Measurements from ENCODE around the gene FAM193B. TPM values are rescaled to one million over a fixed set of nuclear protein-coding genes. Genes with fewer than 3 reads are reported as not detected.
A peak's percentile ranks its signal among the peaks of the same experiment; 100 is the strongest.

FAM193B gene
- total and polyA plus RNA-seq, 2 donors: 41.7 to 527 TPM

DNA sequence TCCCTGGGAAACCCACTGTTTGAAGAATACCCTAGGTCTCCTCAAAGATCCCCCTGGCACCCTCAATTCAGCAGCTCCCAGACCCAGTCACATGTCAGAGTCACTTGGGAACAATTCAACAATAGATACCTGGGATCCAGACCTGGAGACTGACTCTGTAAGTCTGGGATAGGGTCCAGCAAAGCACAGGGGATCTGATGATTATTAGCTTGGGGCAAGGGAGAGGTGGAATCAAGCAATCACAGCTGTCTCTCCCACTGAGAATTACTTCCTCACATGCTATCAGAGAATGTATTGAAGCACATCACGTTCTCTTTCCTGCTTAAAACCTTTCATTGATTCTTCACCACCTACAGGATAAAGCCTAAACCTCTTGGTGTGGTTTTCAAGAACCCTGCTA, 5.9 kb downstream of the FAM193B start:
- H3K4me1 ChIP-seq (ENCODE audit: control insufficient read depth in 2 of 2, insufficient read depth in 2 of 2, low read length in 2 of 2): peaks cover 8 to 14% of the 10 kb centered on the region in 2 donors
- H3K4me3 ChIP-seq (ENCODE audit: low read length in 2 of 2): no peak overlapping the region
- H3K27me3 ChIP-seq (ENCODE audit: control insufficient read depth in 2 of 2, insufficient read depth in 1 of 2, low read length in 1 of 2): no peaks in the 10 kb centered on the region
- no peak for DNase-seq (ENCODE audit: low read depth in 6 of 9, low spot score in 9 of 9)
- peaks cover 8 to 39% of the 10 kb centered on the region in 2 donors for H3K36me3 ChIP-seq (ENCODE audit: control insufficient read depth in 2 of 2, insufficient read depth in 2 of 2, low read length in 1 of 2)
- no peaks in the 10 kb centered on the region for H3K9me3 ChIP-seq (ENCODE audit: control insufficient read depth in 2 of 2, insufficient read depth in 1 of 2, low read length in 1 of 2)
- no peak overlapping the region for H3K27ac ChIP-seq (ENCODE audit: low read depth in 1 of 2, low read length in 1 of 2)
- 96% methylated on average over 1 of the region's 1 CpG for WGBS

GRCh38 chr5:177547736-177548135, 6.6 kb downstream of the FAM193B start:
- H3K36me3 ChIP-seq (ENCODE audit: control insufficient read depth in 2 of 2, insufficient read depth in 2 of 2, low read length in 1 of 2): peaks cover 8 to 39% of the 10 kb centered on the region in 2 donors
- H3K27me3 ChIP-seq (ENCODE audit: control insufficient read depth in 2 of 2, insufficient read depth in 1 of 2, low read length in 1 of 2): no peaks in the 10 kb centered on the region
- DNase-seq (ENCODE audit: low read depth in 6 of 9, low spot score in 9 of 9): no peak
- WGBS: over 99% methylated on average over 3 of the region's 3 CpGs
- no peak overlapping the region for H3K4me3 ChIP-seq (ENCODE audit: low read length in 2 of 2)
- no peaks in the 10 kb centered on the region for H3K9me3 ChIP-seq (ENCODE audit: control insufficient read depth in 2 of 2, insufficient read depth in 1 of 2, low read length in 1 of 2)
- H3K4me1 ChIP-seq (ENCODE audit: control insufficient read depth in 2 of 2, insufficient read depth in 2 of 2, low read length in 2 of 2): peaks cover under 1 to 6% of the 10 kb centered on the region in 2 donors
- H3K27ac ChIP-seq (ENCODE audit: low read depth in 1 of 2, low read length in 1 of 2): no peak overlapping the region

- Histone ChIP-seq H3K4me3 (ENCODE audit: low read length in 2 of 2) (no peak overlapping the region), H3K9me3 (ENCODE audit: control insufficient read depth in 2 of 2, insufficient read depth in 1 of 2, low read length in 1 of 2) (no peaks in the 10 kb centered on the region), H3K4me1 (ENCODE audit: control insufficient read depth in 2 of 2, insufficient read depth in 2 of 2, low read length in 2 of 2) (peaks cover 0 to 3% of the 10 kb centered on the region in 2 donors), H3K36me3 (ENCODE audit: control insufficient read depth in 2 of 2, insufficient read depth in 2 of 2, low read length in 1 of 2) (peaks cover 3 to 31% of the 10 kb centered on the region in 2 donors), H3K27ac (ENCODE audit: low read depth in 1 of 2, low read length in 1 of 2) (no peak overlapping the region), H3K27me3 (ENCODE audit: control insufficient read depth in 2 of 2, insufficient read depth in 1 of 2, low read length in 1 of 2) (no peaks in the 10 kb centered on the region)
- whole genome bisulfite sequencing: 98% methylated on average over 1 of the region's 1 CpG
- DNase-seq (ENCODE audit: low read depth in 6 of 9, low spot score in 9 of 9): no peak
Measured at GRCh38 chr5:177546258-177546741, 8.1 kb downstream of the FAM193B start.

DNA sequence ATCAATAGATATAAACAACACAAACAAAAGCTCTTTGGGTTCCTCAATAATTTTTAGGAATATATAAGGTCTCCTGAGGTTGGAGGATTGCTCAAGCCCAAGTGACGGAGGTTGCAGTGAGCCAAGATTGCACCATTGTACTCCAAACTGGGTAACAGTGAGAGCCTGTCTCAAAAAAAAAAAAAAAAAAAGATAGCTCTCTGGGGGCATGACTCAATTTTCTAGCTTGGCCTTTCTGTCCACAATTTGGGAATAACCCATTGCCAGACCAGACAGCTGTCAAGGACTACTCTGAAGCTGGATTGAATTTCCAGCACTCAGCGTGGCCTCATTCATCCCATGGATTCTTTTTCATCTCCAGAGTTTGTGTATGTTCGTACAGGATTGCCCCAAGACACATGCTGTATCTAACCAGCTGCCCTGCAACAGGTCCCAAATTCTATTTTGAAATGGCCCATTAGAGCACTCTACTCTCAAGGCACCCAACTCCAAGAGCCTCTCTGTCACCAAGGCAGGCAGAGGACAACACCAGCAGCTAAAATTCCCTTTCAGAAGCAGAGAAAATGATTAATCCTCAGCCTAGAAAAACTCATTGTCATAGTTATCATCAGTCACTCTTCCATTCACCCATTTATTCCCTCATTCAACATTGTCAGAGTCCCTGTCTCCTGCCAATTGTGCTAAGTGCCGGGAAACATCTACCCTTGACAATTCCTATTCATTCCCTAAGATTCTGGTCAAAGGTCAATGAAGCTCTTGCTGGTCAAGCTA, 8.7 kb downstream of the FAM193B start:
- WGBS: 91% methylated on average over 4 of the region's 4 CpGs
- H3K27ac ChIP-seq (ENCODE audit: low read depth in 1 of 2, low read length in 1 of 2): peak overlapping the region in 1 of 2 donors; percentile 56
- peaks cover 0 to 3% of the 10 kb centered on the region in 2 donors for H3K4me1 ChIP-seq (ENCODE audit: control insufficient read depth in 2 of 2, insufficient read depth in 2 of 2, low read length in 2 of 2)
- no peaks in the 10 kb centered on the region for H3K27me3 ChIP-seq (ENCODE audit: control insufficient read depth in 2 of 2, insufficient read depth in 1 of 2, low read length in 1 of 2)
- DNase-seq (ENCODE audit: low read depth in 6 of 9, low spot score in 9 of 9): no peak
- H3K36me3 ChIP-seq (ENCODE audit: control insufficient read depth in 2 of 2, insufficient read depth in 2 of 2, low read length in 1 of 2): peaks cover 3 to 28% of the 10 kb centered on the region in 2 donors
- no peaks in the 10 kb centered on the region for H3K9me3 ChIP-seq (ENCODE audit: control insufficient read depth in 2 of 2, insufficient read depth in 1 of 2, low read length in 1 of 2)
- no peak overlapping the region for H3K4me3 ChIP-seq (ENCODE audit: low read length in 2 of 2)

DNA sequence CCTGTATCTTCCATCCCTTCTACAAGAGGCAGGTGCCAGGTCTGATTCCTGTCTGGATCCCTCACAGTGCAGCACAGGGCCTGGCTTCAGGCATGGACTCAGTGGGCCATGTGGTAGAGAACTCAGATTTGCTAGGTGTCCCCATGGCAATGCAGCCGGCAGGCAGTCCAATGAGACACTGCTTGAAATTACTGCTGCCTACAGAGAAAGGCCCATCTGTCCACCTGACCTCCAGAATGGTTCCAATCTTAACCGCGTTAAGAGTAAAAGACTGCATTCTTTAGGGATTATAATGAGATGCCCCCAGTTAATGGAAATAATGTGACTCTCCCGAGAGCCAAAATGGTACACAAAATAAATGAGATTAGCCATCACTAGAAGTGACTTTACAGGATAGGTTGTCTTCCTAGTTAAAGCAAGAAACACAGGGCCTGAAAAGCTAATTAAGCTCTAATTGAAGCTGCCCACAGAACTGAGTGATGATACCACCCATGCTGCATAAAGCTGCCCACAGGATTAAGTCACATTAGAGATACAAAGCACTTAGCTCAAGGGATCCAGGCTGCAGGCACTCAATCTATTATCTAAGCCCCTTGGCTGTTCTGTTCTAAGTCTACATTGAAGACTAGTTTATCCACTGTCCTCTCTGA, 11.4 kb downstream of the FAM193B start:
- no peaks in the 10 kb centered on the region for H3K27me3 ChIP-seq (ENCODE audit: control insufficient read depth in 2 of 2, insufficient read depth in 1 of 2, low read length in 1 of 2)
- peaks cover 0 to 3% of the 10 kb centered on the region in 2 donors for H3K4me1 ChIP-seq (ENCODE audit: control insufficient read depth in 2 of 2, insufficient read depth in 2 of 2, low read length in 2 of 2)
- peaks cover 11 to 30% of the 10 kb centered on the region in 2 donors for H3K36me3 ChIP-seq (ENCODE audit: control insufficient read depth in 2 of 2, insufficient read depth in 2 of 2, low read length in 1 of 2)
- H3K27ac ChIP-seq (ENCODE audit: low read depth in 1 of 2, low read length in 1 of 2): no peak overlapping the region
- H3K4me3 ChIP-seq (ENCODE audit: low read length in 2 of 2): no peak overlapping the region
- WGBS: 98% methylated on average over 4 of the region's 4 CpGs
- H3K9me3 ChIP-seq (ENCODE audit: control insufficient read depth in 2 of 2, insufficient read depth in 1 of 2, low read length in 1 of 2): no peaks in the 10 kb centered on the region
- DNase-seq (ENCODE audit: low read depth in 6 of 9, low spot score in 9 of 9): no peak

DNA sequence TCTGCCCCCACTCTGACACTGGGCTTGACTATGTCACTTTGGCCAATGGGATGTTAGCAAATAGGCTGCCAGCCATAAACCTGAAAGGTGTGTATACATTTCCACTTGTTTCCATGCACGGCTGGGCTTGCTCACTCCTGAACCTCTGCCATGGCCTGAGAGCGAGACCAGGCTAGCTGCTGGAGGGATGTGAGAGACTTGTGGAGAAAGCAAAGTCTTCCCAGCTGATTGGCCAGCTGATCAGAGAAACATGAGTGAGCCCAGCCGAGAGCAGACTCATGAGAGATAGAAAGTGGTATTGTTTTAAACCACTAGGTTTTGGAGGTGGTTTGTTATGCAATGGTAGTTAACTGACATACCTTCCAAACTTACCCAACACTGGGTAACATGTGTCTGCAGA, 13.9 kb downstream of the FAM193B start:
- Histone ChIP-seq H3K36me3 (ENCODE audit: control insufficient read depth in 2 of 2, insufficient read depth in 2 of 2, low read length in 1 of 2) (peaks cover 34 to 38% of the 10 kb centered on the region in 2 donors), H3K27ac (ENCODE audit: low read depth in 1 of 2, low read length in 1 of 2) (peak overlapping the region in 1 of 2 donors; percentile 11), H3K4me3 (ENCODE audit: low read length in 2 of 2) (no peak overlapping the region), H3K4me1 (ENCODE audit: control insufficient read depth in 2 of 2, insufficient read depth in 2 of 2, low read length in 2 of 2) (no peaks in the 10 kb centered on the region), H3K9me3 (ENCODE audit: control insufficient read depth in 2 of 2, insufficient read depth in 1 of 2, low read length in 1 of 2) (no peaks in the 10 kb centered on the region), H3K27me3 (ENCODE audit: control insufficient read depth in 2 of 2, insufficient read depth in 1 of 2, low read length in 1 of 2) (no peaks in the 10 kb centered on the region)
- DNase-seq (ENCODE audit: low read depth in 6 of 9, low spot score in 9 of 9): no peak
- 96% methylated on average over 3 of the region's 3 CpGs for WGBS

- H3K4me3 ChIP-seq (ENCODE audit: low read length in 2 of 2): no peak overlapping the region
- no peaks in the 10 kb centered on the region for H3K9me3 ChIP-seq (ENCODE audit: control insufficient read depth in 2 of 2, insufficient read depth in 1 of 2, low read length in 1 of 2)
- no peak overlapping the region for H3K27ac ChIP-seq (ENCODE audit: low read depth in 1 of 2, low read length in 1 of 2)
- WGBS: 97% methylated on average over 2 of the region's 2 CpGs
- H3K4me1 ChIP-seq (ENCODE audit: control insufficient read depth in 2 of 2, insufficient read depth in 2 of 2, low read length in 2 of 2): no peaks in the 10 kb centered on the region
- DNase-seq (ENCODE audit: low read depth in 6 of 9, low spot score in 9 of 9): no peak
- H3K36me3 ChIP-seq (ENCODE audit: control insufficient read depth in 2 of 2, insufficient read depth in 2 of 2, low read length in 1 of 2): peaks cover 40 to 46% of the 10 kb centered on the region in 2 donors
- H3K27me3 ChIP-seq (ENCODE audit: control insufficient read depth in 2 of 2, insufficient read depth in 1 of 2, low read length in 1 of 2): no peaks in the 10 kb centered on the region
Measured at GRCh38 chr5:177539411-177539810, 15.0 kb downstream of the FAM193B start.

- Histone ChIP-seq H3K36me3 (ENCODE audit: control insufficient read depth in 2 of 2, insufficient read depth in 2 of 2, low read length in 1 of 2) (peaks cover 45 to 48% of the 10 kb centered on the region in 2 donors), H3K4me3 (ENCODE audit: low read length in 2 of 2) (no peak overlapping the region), H3K4me1 (ENCODE audit: control insufficient read depth in 2 of 2, insufficient read depth in 2 of 2, low read length in 2 of 2) (no peaks in the 10 kb centered on the region), H3K9me3 (ENCODE audit: control insufficient read depth in 2 of 2, insufficient read depth in 1 of 2, low read length in 1 of 2) (no peaks in the 10 kb centered on the region), H3K27ac (ENCODE audit: low read depth in 1 of 2, low read length in 1 of 2) (no peak overlapping the region), H3K27me3 (ENCODE audit: control insufficient read depth in 2 of 2, insufficient read depth in 1 of 2, low read length in 1 of 2) (no peaks in the 10 kb centered on the region)
- WGBS: 96% methylated on average over 10 of the region's 10 CpGs
- DNase-seq (ENCODE audit: low read depth in 6 of 9, low spot score in 9 of 9): no peak
Measured at GRCh38 chr5:177538876-177539275, 15.5 kb downstream of the FAM193B start.
